Activated T-cell treated with anti-CD3 and anti-CD28 coated beads, Interleukin-2, amount 50 U/mL, for 24 hours (primary cell): ENCODE data around the gene KIF18A.

Source experiments
- DNase-seq: peaks from one replicate; pipeline ENCODE4 v3.0.0-alpha.2; 2020
- H3K27ac Mint-ChIP-seq: 2 replicates; pipeline ENCODE4 v1.8.0; 2020; ENCODE audit warnings: mild to moderate bottlenecking, mixed read lengths
- H3K27me3 Mint-ChIP-seq: 2 replicates; pipeline ENCODE4 v1.8.0; 2020; ENCODE audit warnings: mixed read lengths
- H3K36me3 Mint-ChIP-seq: 2 replicates; pipeline ENCODE4 v1.8.0; 2020; ENCODE audit warnings: low read depth, mixed read lengths
- H3K4me1 Mint-ChIP-seq: 2 replicates; pipeline ENCODE4 v1.8.0; 2020; ENCODE audit warnings: low read depth, mixed read lengths
- H3K4me3 Mint-ChIP-seq: 2 replicates; pipeline ENCODE4 v1.8.0; 2020; ENCODE audit warnings: mild to moderate bottlenecking, moderate library complexity, mixed read lengths
- H3K9me3 Mint-ChIP-seq: 2 replicates; pipeline ENCODE4 v1.8.0; 2020; ENCODE audit warnings: mixed read lengths

The KIF18A gene

DNA sequence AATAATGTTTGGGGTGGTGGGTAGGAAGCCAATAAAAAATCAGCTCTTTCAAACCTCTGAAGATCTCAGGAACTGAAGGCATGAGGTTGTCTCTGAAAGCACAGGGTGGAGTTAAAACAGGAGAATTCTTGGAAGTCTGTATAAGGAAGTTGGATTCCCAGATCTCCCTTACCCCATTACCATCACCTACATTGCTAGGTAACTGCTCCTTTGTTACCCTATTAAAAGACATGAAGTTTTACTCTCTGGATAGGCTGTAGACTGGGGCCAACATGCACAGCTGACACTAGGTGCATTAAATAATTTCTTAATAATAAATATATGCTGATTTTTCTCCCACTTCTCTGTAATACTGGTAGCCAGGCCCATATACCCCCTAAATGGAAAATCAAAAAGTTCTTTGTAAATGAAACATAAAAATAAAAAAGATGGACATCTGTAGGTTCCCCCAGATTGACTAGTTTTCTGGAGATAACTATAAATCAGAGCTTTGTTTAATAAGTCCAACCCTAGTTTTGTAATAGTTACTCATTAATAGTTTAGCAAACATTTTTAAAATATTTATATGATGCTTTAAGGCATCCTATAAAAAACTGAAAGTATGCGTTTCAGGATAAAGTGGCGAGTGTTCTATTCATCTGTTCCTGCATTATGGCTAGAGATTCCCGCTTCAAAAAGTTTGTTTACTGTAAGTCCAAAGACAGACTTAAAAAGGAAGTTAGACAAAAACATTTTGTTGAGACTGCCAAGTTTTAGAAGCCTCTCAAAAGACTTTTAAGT, 63.8 kb downstream of the KIF18A start:
- Mint-ChIP-seq H3K27me3 (no peaks in the 10 kb centered on the region), H3K4me1 (no peaks in the 10 kb centered on the region), H3K9me3 (no peaks in the 10 kb centered on the region), H3K27ac (no peak overlapping the region), H3K36me3 (peaks cover 2% of the 10 kb centered on the region), H3K4me3 (no peak overlapping the region)
- no peak for DNase-seq

GRCh38 chr11:28040384-28040783, 67.6 kb downstream of the KIF18A start:
- DNase-seq, result no peak
- no peak overlapping the region for H3K27ac Mint-ChIP-seq
- no peak overlapping the region for H3K4me3 Mint-ChIP-seq
- H3K36me3 Mint-ChIP-seq, result peaks cover 4% of the 10 kb centered on the region
- no peaks in the 10 kb centered on the region for H3K9me3 Mint-ChIP-seq
- H3K27me3 Mint-ChIP-seq, result no peaks in the 10 kb centered on the region
- H3K4me1 Mint-ChIP-seq, result no peaks in the 10 kb centered on the region

- Mint-ChIP-seq H3K27me3 (no peaks in the 10 kb centered on the region), H3K4me3 (no peak overlapping the region), H3K4me1 (no peaks in the 10 kb centered on the region), H3K27ac (no peak overlapping the region), H3K9me3 (no peaks in the 10 kb centered on the region), H3K36me3 (peaks cover 4% of the 10 kb centered on the region)
- DNase-seq, result no peak
Observed at GRCh38 chr11:28038775-28039174, 69.2 kb downstream of the KIF18A start.

GRCh38 chr11:28026634-28027290, 81.2 kb downstream of the KIF18A start:
- H3K27ac Mint-ChIP-seq, result no peak overlapping the region
- H3K4me1 Mint-ChIP-seq, result no peaks in the 10 kb centered on the region
- DNase-seq, result no peak
- no peaks in the 10 kb centered on the region for H3K9me3 Mint-ChIP-seq
- no peaks in the 10 kb centered on the region for H3K27me3 Mint-ChIP-seq
- H3K36me3 Mint-ChIP-seq, result peaks cover 21% of the 10 kb centered on the region
- no peak overlapping the region for H3K4me3 Mint-ChIP-seq

GRCh38 chr11:28017816-28018215, 90.1 kb downstream of the KIF18A start:
- no peak for DNase-seq
- Mint-ChIP-seq H3K27me3 (no peaks in the 10 kb centered on the region), H3K27ac (no peak overlapping the region), H3K36me3 (peaks cover 7% of the 10 kb centered on the region), H3K9me3 (no peaks in the 10 kb centered on the region), H3K4me1 (no peaks in the 10 kb centered on the region), H3K4me3 (no peak overlapping the region)

- no peak for DNase-seq
- Mint-ChIP-seq H3K4me1 (no peaks in the 10 kb centered on the region), H3K36me3 (no peaks in the 10 kb centered on the region), H3K9me3 (no peaks in the 10 kb centered on the region), H3K4me3 (no peak overlapping the region), H3K27ac (no peak overlapping the region), H3K27me3 (no peaks in the 10 kb centered on the region)
Observed at GRCh38 chr11:28011813-28012212, 96.1 kb downstream of the KIF18A start.

DNA sequence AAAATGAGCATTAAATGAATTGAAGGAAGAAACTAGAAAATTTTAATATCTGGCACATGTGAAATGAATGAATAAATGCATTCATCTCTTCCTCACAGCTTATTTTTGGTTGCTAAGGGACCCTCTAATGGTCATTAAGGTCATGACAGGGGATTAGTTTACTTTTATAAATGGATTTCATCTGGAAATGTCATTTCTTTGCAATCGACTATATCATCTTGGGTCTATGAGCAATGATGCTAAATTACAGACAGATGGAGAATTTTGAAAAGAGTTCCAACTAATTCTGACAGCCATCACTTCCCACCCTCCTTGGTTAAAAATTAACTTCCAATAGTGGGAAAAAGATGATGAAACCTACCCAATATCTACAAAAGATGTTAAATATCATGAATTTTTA, 98.0 kb downstream of the KIF18A start:
- no peaks in the 10 kb centered on the region for H3K9me3 Mint-ChIP-seq

DNA sequence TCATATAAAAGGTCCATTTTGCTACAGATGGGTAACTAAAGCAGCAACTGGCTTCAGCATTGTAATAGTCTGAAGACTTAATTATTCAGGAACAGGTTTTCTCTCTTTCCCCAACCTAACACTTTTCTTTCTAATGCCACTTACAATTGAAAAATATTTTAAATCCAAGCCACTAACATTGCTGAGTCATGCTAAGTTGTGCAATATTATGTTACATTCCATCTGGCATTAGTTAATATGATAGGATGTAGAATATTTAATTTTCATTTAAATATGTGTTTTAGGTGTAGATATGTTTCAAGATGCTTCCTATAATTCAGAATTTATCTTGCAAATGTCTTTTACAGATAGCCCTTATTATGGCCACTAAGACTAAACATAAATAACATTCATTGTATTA, 98.6 kb downstream of the KIF18A start:
- H3K27me3 Mint-ChIP-seq, result no peaks in the 10 kb centered on the region
- no peak overlapping the region for H3K27ac Mint-ChIP-seq
- H3K9me3 Mint-ChIP-seq, result no peaks in the 10 kb centered on the region
- DNase-seq, result no peak
- H3K36me3 Mint-ChIP-seq, result no peaks in the 10 kb centered on the region
- no peaks in the 10 kb centered on the region for H3K4me1 Mint-ChIP-seq
- H3K4me3 Mint-ChIP-seq, result no peak overlapping the region

More for the DNA sequence above, 98.0 kb downstream of the KIF18A start:
- Mint-ChIP-seq H3K4me3 (no peak overlapping the region), H3K4me1 (no peaks in the 10 kb centered on the region), H3K27ac (no peak overlapping the region), H3K36me3 (no peaks in the 10 kb centered on the region), H3K27me3 (no peaks in the 10 kb centered on the region)
- no peak for DNase-seq

GRCh38 chr11:28003615-28004014, 104.3 kb downstream of the KIF18A start:
- no peak for DNase-seq
- H3K36me3 Mint-ChIP-seq, result peaks cover 4% of the 10 kb centered on the region
- no peaks in the 10 kb centered on the region for H3K27me3 Mint-ChIP-seq
- H3K4me3 Mint-ChIP-seq, result no peak overlapping the region
- H3K27ac Mint-ChIP-seq, result no peak overlapping the region
- peaks cover 25% of the 10 kb centered on the region for H3K9me3 Mint-ChIP-seq
- no peaks in the 10 kb centered on the region for H3K4me1 Mint-ChIP-seq

DNA sequence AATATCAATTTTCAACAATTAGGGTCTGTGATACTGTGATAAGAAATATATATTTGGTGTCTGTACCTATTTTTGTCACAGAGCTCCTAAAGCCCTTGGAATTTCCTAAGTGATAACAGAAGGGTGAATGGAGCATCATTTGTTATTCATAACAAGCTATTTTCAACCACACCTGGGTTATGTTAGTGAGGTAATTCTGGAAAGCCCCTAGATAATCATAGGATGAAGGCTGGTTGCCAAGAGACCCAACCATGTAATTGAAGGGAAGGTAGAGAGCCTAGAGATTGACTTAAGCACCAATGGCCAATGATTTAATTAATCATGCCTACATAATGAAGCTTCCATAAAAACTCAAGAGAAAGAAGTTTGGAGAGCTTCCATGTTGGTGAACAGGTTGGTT, 109.4 kb downstream of the KIF18A start:
- Mint-ChIP-seq H3K27ac (no peak overlapping the region), H3K27me3 (no peaks in the 10 kb centered on the region), H3K4me1 (no peaks in the 10 kb centered on the region), H3K4me3 (no peak overlapping the region), H3K36me3 (peaks cover 4% of the 10 kb centered on the region), H3K9me3 (peaks cover 25% of the 10 kb centered on the region)
- DNase-seq, result no peak

DNA sequence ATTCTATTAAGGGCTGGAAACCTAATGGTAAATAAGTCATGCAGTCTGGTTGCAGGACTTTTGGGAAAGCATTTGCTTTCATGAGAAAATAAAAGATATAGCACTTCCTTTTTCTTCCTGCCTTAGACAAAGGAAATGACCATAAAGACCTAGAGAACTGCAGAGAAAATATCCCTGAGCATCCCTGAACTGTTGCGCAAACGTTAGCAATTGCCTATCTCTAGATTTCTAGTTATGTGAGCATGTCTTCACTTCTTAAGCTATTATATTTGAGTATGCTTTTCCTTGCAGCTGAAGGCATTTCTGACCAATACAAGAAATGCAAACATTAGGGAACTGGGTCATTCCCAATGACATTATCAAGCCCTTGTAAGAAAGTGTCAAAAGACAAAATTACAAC, 110.6 kb downstream of the KIF18A start:
- no peak for DNase-seq
- H3K4me3 Mint-ChIP-seq, result no peak overlapping the region
- H3K27me3 Mint-ChIP-seq, result no peaks in the 10 kb centered on the region
- H3K9me3 Mint-ChIP-seq, result peaks cover 18% of the 10 kb centered on the region
- peaks cover 4% of the 10 kb centered on the region for H3K36me3 Mint-ChIP-seq
- no peaks in the 10 kb centered on the region for H3K4me1 Mint-ChIP-seq
- H3K27ac Mint-ChIP-seq, result no peak overlapping the region

DNA sequence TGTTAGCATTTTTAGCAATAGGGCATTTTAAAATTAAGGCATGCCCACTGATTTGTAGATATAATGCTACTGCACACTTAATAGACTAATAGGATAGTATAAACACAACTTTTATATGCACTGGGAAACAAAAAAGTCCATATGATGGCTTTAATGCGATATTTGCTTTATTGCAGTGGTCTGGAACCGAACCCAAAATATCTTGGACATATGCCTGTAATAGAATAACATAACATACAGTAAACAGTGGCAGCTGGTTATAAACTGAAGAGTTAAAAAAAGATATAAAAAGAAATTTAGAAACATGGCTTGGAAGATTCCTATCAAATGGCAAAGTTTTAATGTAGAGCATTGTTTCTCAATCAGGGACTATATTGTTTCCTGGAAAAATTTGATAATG, 111.9 kb downstream of the KIF18A start:
- Mint-ChIP-seq H3K4me3 (no peak overlapping the region), H3K36me3 (no peaks in the 10 kb centered on the region), H3K4me1 (no peaks in the 10 kb centered on the region), H3K27ac (no peak overlapping the region), H3K9me3 (peaks cover 10% of the 10 kb centered on the region), H3K27me3 (no peaks in the 10 kb centered on the region)
- DNase-seq, result no peak

DNA sequence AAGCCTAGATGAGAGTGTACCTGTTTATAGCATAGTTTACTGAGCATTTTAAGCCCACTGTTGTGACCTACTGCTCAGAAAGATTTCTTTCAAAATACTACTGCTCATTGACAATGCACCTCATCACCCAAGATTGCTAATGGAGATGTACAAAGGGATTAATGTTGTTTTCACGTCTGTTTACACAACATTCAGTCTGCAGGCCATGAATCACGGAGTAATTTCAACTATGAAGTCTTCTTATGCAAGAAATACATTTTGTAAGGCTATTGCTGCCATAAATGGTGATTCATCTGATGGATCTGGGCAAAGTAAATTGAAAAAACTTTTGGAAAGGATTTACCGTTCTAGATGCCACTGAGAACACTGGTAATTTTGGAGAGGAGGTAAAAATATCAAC, 112.9 kb downstream of the KIF18A start:
- H3K27me3 Mint-ChIP-seq, result no peaks in the 10 kb centered on the region
- H3K9me3 Mint-ChIP-seq, result peaks cover 7% of the 10 kb centered on the region
- H3K36me3 Mint-ChIP-seq, result no peaks in the 10 kb centered on the region
- no peak for DNase-seq
- no peaks in the 10 kb centered on the region for H3K4me1 Mint-ChIP-seq
- H3K27ac Mint-ChIP-seq, result no peak overlapping the region
- no peak overlapping the region for H3K4me3 Mint-ChIP-seq

- no peak for DNase-seq
- H3K9me3 Mint-ChIP-seq, result no peaks in the 10 kb centered on the region
- H3K4me3 Mint-ChIP-seq, result no peak overlapping the region
- H3K27me3 Mint-ChIP-seq, result no peaks in the 10 kb centered on the region
- no peaks in the 10 kb centered on the region for H3K36me3 Mint-ChIP-seq
- no peak overlapping the region for H3K27ac Mint-ChIP-seq
- H3K4me1 Mint-ChIP-seq, result peaks cover 6% of the 10 kb centered on the region
Observed at GRCh38 chr11:27991736-27992135, 116.2 kb downstream of the KIF18A start.

DNA sequence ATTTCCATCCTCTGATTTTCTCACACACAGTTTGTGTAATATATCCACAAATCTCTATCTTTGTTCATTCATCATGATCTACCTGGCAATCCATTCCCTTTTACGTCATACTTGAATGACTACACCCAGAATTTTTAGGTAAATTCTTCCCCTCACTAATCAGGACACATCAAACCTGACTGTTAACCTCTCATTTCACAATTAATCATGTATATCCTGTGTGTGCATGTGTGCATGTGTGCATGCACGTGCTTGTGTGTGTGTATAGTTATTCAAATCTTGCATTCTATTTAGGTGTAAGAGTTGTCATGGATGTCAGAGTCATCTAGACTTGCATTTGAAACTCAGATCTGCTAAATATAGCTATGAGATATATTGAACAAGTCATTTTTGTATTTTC, 130.4 kb downstream of the KIF18A start:
- no peak overlapping the region for H3K27ac Mint-ChIP-seq
- no peak overlapping the region for H3K4me3 Mint-ChIP-seq
- no peaks in the 10 kb centered on the region for H3K9me3 Mint-ChIP-seq
- no peak for DNase-seq
- H3K36me3 Mint-ChIP-seq, result no peaks in the 10 kb centered on the region
- no peaks in the 10 kb centered on the region for H3K27me3 Mint-ChIP-seq
- H3K4me1 Mint-ChIP-seq, result no peaks in the 10 kb centered on the region
